NB4 (cell line): Measurements from ENCODE around the gene TMUB2.

Source experiments
- DNase-seq: peaks from one replicate; pipeline ENCODE4 v3.0.0; 2010; ENCODE audit warnings: low read depth
- H3K4me3 ChIP-seq: one replicate; pipeline ENCODE4 v1.5.1; 2011; ENCODE audit warnings: mild to moderate bottlenecking, low read depth, low read length, moderate library complexity
- MYC ChIP-seq: IDR thresholded peaks from 2 replicates; pipeline ENCODE4 v1.6.1; 2011; ENCODE audit warnings: low read depth, low read length
- POLR2A ChIP-seq: IDR thresholded peaks from 2 replicates; pipeline ENCODE4 v1.6.1; 2011; ENCODE audit warnings: mild to moderate bottlenecking; ENCODE audit not compliant: insufficient read length; ENCODE audit errors: extremely low read depth
- TF ChIP-seq, protein P1 (sequence below): IDR thresholded peaks from one replicate; pipeline ENCODE4 v1.5.1; 2012; ENCODE audit warnings: low read depth, low read length
- TF ChIP-seq, protein P2 (sequence below): IDR thresholded peaks from 2 replicates; pipeline ENCODE4 v1.6.1; 2011; ENCODE audit warnings: low read depth, low read length

Gene TMUB2

DNA sequence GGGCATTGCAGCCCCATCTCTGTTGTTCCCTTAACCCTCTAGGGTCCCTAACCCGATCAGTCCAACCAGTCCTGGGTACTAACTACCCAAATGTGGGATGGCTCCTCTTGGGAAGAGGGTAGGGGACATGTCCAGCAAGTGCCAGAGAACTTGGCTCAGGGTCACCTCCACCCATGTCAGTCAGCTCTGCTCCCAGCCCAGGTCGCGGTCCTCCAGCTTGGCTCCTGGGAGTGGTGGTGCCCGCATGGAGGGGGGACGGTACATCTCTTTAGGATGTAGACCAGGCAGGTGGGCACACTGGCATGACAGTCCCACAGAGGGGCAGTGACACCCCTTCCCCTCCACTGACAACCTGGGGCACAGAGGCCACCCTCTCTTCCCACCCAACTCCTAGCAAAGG, 6.0 kb downstream of the TMUB2 start:
- DNase-seq: no peak
- H3K4me3 ChIP-seq: no peak overlapping the region
- TF ChIP-seq POLR2A (no peak), MYC (no peak)
- TF ChIP-seq, protein P1, sequence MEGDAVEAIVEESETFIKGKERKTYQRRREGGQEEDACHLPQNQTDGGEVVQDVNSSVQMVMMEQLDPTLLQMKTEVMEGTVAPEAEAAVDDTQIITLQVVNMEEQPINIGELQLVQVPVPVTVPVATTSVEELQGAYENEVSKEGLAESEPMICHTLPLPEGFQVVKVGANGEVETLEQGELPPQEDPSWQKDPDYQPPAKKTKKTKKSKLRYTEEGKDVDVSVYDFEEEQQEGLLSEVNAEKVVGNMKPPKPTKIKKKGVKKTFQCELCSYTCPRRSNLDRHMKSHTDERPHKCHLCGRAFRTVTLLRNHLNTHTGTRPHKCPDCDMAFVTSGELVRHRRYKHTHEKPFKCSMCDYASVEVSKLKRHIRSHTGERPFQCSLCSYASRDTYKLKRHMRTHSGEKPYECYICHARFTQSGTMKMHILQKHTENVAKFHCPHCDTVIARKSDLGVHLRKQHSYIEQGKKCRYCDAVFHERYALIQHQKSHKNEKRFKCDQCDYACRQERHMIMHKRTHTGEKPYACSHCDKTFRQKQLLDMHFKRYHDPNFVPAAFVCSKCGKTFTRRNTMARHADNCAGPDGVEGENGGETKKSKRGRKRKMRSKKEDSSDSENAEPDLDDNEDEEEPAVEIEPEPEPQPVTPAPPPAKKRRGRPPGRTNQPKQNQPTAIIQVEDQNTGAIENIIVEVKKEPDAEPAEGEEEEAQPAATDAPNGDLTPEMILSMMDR: no peak
- TF ChIP-seq, protein P2, sequence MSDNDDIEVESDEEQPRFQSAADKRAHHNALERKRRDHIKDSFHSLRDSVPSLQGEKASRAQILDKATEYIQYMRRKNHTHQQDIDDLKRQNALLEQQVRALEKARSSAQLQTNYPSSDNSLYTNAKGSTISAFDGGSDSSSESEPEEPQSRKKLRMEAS: no peak

DNA sequence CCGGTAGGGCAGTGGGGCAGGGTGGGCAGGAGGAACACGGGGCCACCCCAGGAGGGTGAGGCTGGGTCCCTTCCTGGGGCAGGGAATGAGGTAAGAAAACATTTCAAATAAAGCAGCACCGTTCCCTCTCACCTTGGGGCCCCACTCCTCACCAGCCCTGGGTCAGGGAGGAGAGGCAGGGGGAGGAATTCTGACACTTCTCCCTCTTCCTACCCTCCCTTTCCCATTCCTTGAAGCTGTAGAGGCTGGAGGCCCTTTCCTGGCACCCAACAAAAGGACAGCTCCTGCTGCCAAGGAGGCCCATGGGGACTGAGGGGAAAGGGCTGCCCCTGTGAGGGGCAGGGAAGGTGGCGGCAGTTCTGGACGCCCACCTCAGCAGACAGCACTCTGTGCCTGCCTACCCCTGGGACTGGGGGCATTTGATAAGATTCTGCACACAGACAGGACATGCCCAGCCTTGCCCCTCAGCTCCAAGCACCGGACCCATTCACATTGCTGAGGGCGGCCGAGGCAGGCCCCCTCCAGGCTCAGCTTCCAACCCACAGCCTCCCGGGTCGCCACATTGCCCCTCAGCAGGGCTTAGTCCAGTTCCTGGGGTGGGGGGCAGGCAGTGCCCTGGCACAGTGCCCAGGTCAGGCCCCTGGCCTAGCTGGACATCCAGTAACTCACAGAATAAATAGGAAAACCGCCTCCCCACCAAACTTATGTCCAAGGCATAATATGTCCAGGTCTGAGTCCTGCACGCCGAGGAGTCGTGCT, 6.7 kb downstream of the TMUB2 start:
- DNase-seq: no peak
- TF ChIP-seq MYC: no peak
- TF ChIP-seq, protein P1: no peak
- no peak for TF ChIP-seq POLR2A
- TF ChIP-seq, protein P2: no peak
- no peak overlapping the region for H3K4me3 ChIP-seq

DNA sequence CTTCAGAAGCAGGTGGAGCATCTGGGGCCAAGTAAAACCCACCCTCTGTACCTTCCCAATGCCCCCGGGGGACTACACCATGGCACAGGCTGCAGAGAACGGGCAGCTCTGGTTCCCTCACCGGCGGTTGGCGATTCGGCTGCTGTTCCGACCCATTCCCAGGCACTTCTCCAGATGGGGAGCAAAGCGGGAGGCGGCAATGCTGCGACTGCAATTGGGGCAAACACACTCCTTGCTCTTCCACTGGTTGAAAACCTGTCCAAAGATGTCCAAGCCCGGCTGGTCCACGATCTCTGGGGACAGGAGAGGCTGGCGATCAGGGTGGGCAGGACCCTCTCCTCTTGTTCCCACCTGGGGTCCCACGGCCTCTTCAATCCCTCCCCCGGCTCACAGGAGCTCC, 10.3 kb downstream of the TMUB2 start:
- DNase-seq: no peak
- TF ChIP-seq, protein P1: no peak
- TF ChIP-seq MYC (no peak), POLR2A (no peak)
- TF ChIP-seq, protein P2: no peak
- H3K4me3 ChIP-seq: no peak overlapping the region

DNA sequence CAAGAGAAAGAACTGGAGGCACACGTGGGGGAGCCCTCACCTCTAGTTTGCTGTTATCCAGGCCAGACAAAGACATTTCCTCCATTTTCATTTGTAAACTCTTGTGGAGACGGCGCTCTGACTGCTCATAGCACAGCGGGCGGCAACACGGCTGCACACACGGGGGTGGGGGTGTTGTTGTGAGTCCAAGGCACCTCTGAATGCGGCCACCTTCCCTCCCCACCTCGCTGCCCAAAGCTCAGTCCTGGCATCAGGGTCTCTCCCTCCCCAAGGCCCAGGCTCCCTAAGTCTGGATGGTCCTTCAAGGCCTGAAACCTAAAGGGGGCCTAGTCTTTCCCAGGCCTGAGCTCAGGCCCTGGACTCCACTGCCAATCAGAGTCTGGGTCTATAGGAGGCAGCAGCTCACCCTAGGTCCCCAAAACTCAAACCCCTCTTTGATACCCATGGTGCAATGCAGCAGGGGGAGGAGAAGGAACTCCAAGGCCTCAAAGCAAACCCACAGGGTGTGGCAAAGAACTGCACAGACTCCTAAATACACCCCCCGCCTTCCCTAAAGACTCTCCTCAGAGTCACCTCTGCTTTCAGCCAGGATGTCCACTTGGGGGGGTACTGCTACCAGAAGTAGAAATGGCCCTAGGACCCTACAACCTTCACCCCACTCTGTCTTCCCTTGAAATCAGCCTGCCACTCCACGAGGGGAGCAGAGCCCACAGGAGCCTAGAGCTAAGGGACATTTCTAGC, 11.4 kb downstream of the TMUB2 start:
- TF ChIP-seq MYC: no peak
- TF ChIP-seq, protein P1: peak; percentile 27
- DNase-seq: peak; percentile 87
- peak overlapping the region; percentile 78 for H3K4me3 ChIP-seq

DNA sequence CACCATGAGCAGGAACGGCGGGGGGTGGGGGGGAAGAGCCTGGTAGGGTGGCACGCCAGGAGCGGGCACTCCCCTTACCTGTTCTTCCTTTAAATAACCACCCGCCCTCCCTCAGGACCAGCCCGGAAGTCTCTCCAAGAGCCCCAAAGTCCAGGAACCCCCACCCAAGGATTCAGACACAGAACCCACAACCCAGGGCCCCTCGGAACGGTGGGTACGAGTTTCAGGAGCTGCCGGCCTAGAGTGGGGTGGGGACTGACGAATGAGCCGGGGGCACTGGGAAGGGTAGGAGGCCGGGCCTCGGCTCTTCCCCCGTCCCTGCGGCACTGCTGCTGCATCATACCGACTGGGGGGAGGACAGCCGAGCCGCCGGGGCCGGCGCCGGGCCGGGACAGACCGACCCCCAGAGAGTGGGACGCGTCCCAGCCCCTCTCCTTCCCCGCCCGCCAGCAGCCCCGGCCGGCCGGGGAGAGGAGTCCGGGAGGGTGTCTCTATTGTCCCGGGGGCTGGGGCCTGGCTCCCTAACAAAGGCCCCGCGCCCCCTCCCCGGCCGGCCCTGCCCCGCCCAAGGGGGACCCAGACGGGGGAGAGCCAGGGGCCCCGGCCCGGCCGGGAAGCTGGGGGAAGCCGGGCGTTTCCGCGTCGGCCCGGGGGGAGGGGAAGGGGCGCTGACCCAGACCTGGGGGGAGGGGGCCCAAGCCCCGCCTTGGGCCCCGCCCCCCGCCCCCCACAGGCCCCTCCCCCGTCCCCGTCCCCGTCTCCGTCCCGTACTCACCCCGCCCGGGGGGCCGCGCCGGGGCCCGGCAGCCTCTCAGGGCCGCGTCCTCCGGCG, 12.2 kb downstream of the TMUB2 start:
- TF ChIP-seq POLR2A (no peak), MYC (no peak)
- TF ChIP-seq, protein P2: no peak
- TF ChIP-seq, protein P1: no peak
- H3K4me3 ChIP-seq: peak overlapping the region; percentile 78
- peak; percentile 75 for DNase-seq
